Measurements from ENCODE around the gene LMBR1.

- TF ChIP-seq SPI1 (IDR thresholded peaks at IDR 0.05; ENCODE audit: low read depth, low read length) = no peak
- TF ChIP-seq POLR2A (IDR thresholded peaks at IDR 0.05; ENCODE audit: low read depth, low read length) = no peak
- TF ChIP-seq POLR2AphosphoS5 (IDR thresholded peaks at IDR 0.05; ENCODE audit: low read depth, low read length) = no peak
Measured at GRCh38 chr7:156783864-156784263, 109.1 kb downstream of the LMBR1 start.

Measured in GM12891 (cell line).